CD4-positive, alpha-beta T cell (primary cell): ENCODE data around the gene CFAP54. TPM values are rescaled to one million over a fixed set of nuclear protein-coding genes. Genes with fewer than 3 reads are reported as not detected.

Experiments used
- ATAC-seq: fragments of 200-7000 bp; cut with Tn5 transposase; one replicate; pipeline ENCODE4 v1.10.0; 2022; ENCODE audit warnings: mild to moderate bottlenecking; ENCODE audit not compliant: poor library complexity
- CTCF ChIA-PET: fragments of 350-600 bp; sonication (Branson Sonifier 250); formaldehyde crosslinking; loops from one replicate; lab custom pipeline; 2021; ENCODE audit warnings: antibody characterized with exemption, inconsistent platforms; lab: Charles Lee
- POLR2A ChIA-PET: fragments of 350-600 bp; sonication (Branson Sonifier 250); formaldehyde crosslinking; loops from one replicate; lab custom pipeline; 2021; ENCODE audit warnings: antibody characterized with exemption, inconsistent platforms; lab: Charles Lee
- DNase-seq, 14 experiments: peaks; one replicate each; pipeline ENCODE4 v3.0.0-alpha.2; 2013 to 2020; ENCODE audit warnings: mixed read lengths in 2 of 14
- H3K27ac ChIP-seq, 2 donors: one replicate each; pipeline versions ENCODE4 v1.5.1 to v1.7.0; 2013; ENCODE audit warnings: low read length in 2 of 2, low read depth in 1 of 2, mild to moderate bottlenecking in 1 of 2
- H3K27me3 ChIP-seq, 2 experiments: 1 replicate in 1 of 2; 2 replicates in 1 of 2; pipeline versions ENCODE4 v1.6.1 to v1.7.0; 2013; ENCODE audit warnings: low read length in 2 of 2, control low read depth in 1 of 2, mild to moderate bottlenecking in 1 of 2, moderate library complexity in 1 of 2; ENCODE audit not compliant: insufficient read depth in 2 of 2, control insufficient read depth in 1 of 2
- H3K36me3 ChIP-seq: one replicate; pipeline ENCODE4 v1.6.1; 2013; ENCODE audit warnings: low read length, control low read depth; ENCODE audit not compliant: insufficient read depth
- H3K4me1 ChIP-seq: one replicate; pipeline ENCODE4 v1.6.1; 2013; ENCODE audit warnings: low read length, control low read depth; ENCODE audit not compliant: insufficient read depth
- H3K4me3 ChIP-seq: one replicate; pipeline ENCODE4 v1.5.1; 2013; ENCODE audit warnings: mild to moderate bottlenecking, low read length, moderate library complexity
- H3K9me3 ChIP-seq, 2 experiments: 1 replicate in 1 of 2; 2 replicates in 1 of 2; pipeline versions ENCODE4 v1.6.1 to v1.7.0; 2013; ENCODE audit warnings: low read length in 2 of 2, mild to moderate bottlenecking in 2 of 2, control low read depth in 1 of 2, moderate library complexity in 1 of 2; ENCODE audit not compliant: control insufficient read depth in 1 of 2, insufficient read depth in 1 of 2
- H3K27ac Mint-ChIP-seq: one replicate; pipeline ENCODE4 v1.8.0; 2020; ENCODE audit warnings: mixed read lengths
- H3K27me3 Mint-ChIP-seq: one replicate; pipeline ENCODE4 v1.8.0; 2021; ENCODE audit warnings: mixed read lengths
- H3K36me3 Mint-ChIP-seq: one replicate; pipeline ENCODE4 v1.8.0; 2021; ENCODE audit warnings: low read depth, mixed read lengths
- H3K4me1 Mint-ChIP-seq: one replicate; pipeline ENCODE4 v1.8.0; 2021; ENCODE audit warnings: low read depth, mixed read lengths
- H3K4me3 Mint-ChIP-seq: one replicate; pipeline ENCODE4 v1.8.0; 2020; ENCODE audit warnings: mild to moderate bottlenecking, mixed read lengths
- H3K9me3 Mint-ChIP-seq: one replicate; pipeline ENCODE4 v1.8.0; 2020; ENCODE audit warnings: mixed read lengths
- CTCF ChIP-seq: fragments of 200-600 bp; IDR thresholded peaks from one replicate; pipeline ENCODE4 v1.8.0; 2022; ENCODE audit warnings: antibody characterized with exemption, mild to moderate bottlenecking
- intact Hi-C, 2 experiments: fragments of 100-400 bp; cut with DNase I in 1 of 2; cut with micrococcal nuclease in 1 of 2; formaldehyde crosslinking; loops; one replicate each; pipeline versions ENCODE4 v1.15.1 to v1.9.0; 2023 to 2025; cut with DNase I, micrococcal nuclease
- total RNA-seq, 174 experiments: library from RNA in 2 of 174; stranded (reverse) in 2 of 174; gene quantifications; one replicate each; pipeline ENCODE4 v1.2.3 and lab custom pipeline; 2021 to 2026

Gene CFAP54
- total RNA-seq, 2 experiments from 2014 or later = 0.20 to 0.22 TPM

GRCh38 chr12:96471368-96472050 is 17.9 kb upstream of the CFAP54 start:
- Histone ChIP-seq H3K27ac (no peak overlapping the region), H3K4me1 (no peaks in the 10 kb centered on the region), H3K27me3 (no peaks in the 10 kb centered on the region), H3K36me3 (no peaks in the 10 kb centered on the region), H3K9me3 (no peaks in the 10 kb centered on the region), H3K4me3 (no peak overlapping the region)
- ChIA-PET POLR2A (no interaction called here), CTCF (no interaction called here)
- H3K4me3 Mint-ChIP-seq = no peak overlapping the region
- intact Hi-C loops = no loop called here
- no peaks in the 10 kb centered on the region for H3K9me3 Mint-ChIP-seq
- no peaks in the 10 kb centered on the region for H3K27me3 Mint-ChIP-seq
- ATAC-seq (no peak), DNase-seq (no peak)
- H3K27ac Mint-ChIP-seq = no peak overlapping the region
- H3K36me3 Mint-ChIP-seq = no peaks in the 10 kb centered on the region
- no peak for TF ChIP-seq CTCF
- no peaks in the 10 kb centered on the region for H3K4me1 Mint-ChIP-seq

GRCh38 chr12:96472384-96472783 is 17.0 kb upstream of the CFAP54 start:
- Histone ChIP-seq H3K36me3 (no peaks in the 10 kb centered on the region), H3K27ac (no peak overlapping the region), H3K27me3 (no peaks in the 10 kb centered on the region), H3K9me3 (no peaks in the 10 kb centered on the region), H3K4me1 (no peaks in the 10 kb centered on the region), H3K4me3 (no peak overlapping the region)
- Mint-ChIP-seq H3K9me3 (no peaks in the 10 kb centered on the region), H3K4me3 (no peak overlapping the region), H3K36me3 (no peaks in the 10 kb centered on the region), H3K27me3 (no peaks in the 10 kb centered on the region), H3K27ac (no peak overlapping the region), H3K4me1 (no peaks in the 10 kb centered on the region)
- POLR2A ChIA-PET = no interaction called here
- TF ChIP-seq CTCF = no peak
- CTCF ChIA-PET = no interaction called here
- intact Hi-C loops = no loop called here
- DNase-seq = no peak
- no peak for ATAC-seq

DNA sequence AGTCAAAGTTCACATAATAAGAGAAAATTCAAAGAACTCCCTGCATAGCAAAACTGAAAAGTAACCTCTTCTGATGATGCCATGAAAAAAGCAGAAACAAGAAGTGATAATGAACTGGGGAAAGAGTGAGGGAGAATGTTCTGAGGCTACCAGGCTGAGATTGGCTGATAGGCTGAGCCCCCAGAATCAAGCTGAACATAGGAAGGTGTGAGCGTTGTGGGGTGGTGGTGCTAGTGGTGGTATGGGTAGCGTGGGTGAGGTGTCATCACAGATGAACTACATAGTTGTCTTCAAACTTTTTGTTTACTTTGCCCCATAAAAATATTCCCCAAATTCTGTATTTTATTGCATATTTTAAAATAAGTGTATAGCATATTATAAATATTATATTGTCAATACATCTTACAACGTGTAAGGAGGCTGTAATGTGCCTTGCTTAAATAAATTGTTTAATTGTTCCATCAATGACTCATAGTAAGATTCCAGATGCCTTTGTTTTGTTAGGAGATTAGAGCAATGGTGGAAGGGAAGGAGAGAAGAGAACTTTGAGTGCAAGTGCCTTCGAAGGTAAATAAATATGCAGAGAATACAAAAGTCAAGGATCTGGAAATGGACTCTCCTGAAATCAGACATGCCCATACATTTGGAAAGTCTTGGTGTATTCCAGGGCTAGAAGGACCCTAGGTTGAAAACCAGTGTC is 15.8 kb upstream of the CFAP54 start:
- Histone ChIP-seq H3K27ac (no peak overlapping the region), H3K36me3 (no peaks in the 10 kb centered on the region), H3K4me3 (no peak overlapping the region), H3K27me3 (no peaks in the 10 kb centered on the region), H3K4me1 (no peaks in the 10 kb centered on the region), H3K9me3 (no peaks in the 10 kb centered on the region)
- H3K4me1 Mint-ChIP-seq = no peaks in the 10 kb centered on the region
- DNase-seq = peak in 1 of 14 experiments; percentile 72
- H3K27me3 Mint-ChIP-seq = no peaks in the 10 kb centered on the region
- intact Hi-C loops = no loop called here
- TF ChIP-seq CTCF = no peak
- H3K9me3 Mint-ChIP-seq = no peaks in the 10 kb centered on the region
- CTCF ChIA-PET = no interaction called here
- ATAC-seq = no peak
- H3K36me3 Mint-ChIP-seq = no peaks in the 10 kb centered on the region
- H3K27ac Mint-ChIP-seq = no peak overlapping the region
- POLR2A ChIA-PET = no interaction called here
- no peak overlapping the region for H3K4me3 Mint-ChIP-seq
